ENCODE measurements around the gene ZNRD2.

DNA sequence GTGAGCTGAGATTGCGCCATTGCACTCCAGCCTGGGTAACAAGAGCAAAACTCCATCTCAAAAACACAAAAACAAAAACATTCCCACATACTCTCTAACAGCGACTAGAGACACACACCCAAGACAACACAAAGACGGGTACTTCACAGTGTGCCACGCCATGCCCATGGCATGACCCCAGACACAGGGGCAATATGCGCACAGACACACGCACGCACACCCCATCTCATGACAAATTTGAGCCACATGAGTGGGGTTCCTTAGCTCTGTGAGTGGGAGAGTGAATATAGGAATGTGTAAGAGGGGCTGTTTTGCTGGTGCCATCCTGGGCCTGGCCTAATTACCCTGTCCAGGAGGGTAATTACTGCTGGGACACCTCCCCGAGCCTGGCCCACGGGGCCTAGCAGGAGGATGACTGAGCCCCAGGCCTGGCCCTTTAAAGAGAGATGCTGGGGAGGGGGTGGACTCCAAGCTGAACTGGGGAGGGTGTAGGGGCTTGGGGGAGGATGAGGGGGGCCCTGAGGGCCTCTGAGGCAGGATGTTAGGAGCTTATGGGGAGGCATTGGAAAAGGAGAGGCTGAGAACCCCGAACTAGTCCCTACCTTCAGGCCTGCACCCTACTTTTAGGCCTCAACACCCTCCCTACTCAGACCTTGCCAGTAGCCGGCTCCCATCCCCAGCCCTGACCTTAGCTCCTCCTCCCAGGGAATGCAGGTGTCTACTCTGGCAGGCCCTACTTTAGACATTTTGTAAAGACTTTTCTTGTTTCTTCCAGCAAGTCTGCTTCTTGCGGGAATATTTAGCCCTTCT lies 13.6 kb upstream of the ZNRD2 start:
- no peak for TF ChIP-seq EZH2 (IDR thresholded peaks at IDR 0.05)
- TF ChIP-seq POLR2AphosphoS5 (IDR thresholded peaks at IDR 0.05; ENCODE audit: borderline replicate concordance, low read depth, low read length), result no peak
